Calu3 (cell line): Measurements from ENCODE around the gene KIF26B. TPM values are rescaled to one million over a fixed set of nuclear protein-coding genes. Genes with fewer than 3 reads are reported as not detected.

Experiments
- BruUV-seq: library from RNA; stranded (reverse); fragments of 400-500 nt; replicated peaks from 2 replicates; lab custom pipeline; 2021; lab: Mats Ljungman, UMichigan
- CTCF ChIA-PET: fragments of 300-600 bp; sonication (Branson Sonifier 250); formaldehyde crosslinking; loops from one replicate; lab custom pipeline; 2022; ENCODE audit warnings: antibody characterized with exemption; lab: Charles Lee
- DNase-seq: peaks from one replicate; pipeline ENCODE4 v3.0.0; 2022
- H3K27ac Mint-ChIP-seq: one replicate; pipeline ENCODE4 v1.8.0; 2022; ENCODE audit warnings: mixed read lengths; ENCODE audit not compliant: unreplicated experiment
- H3K27me3 Mint-ChIP-seq: one replicate; pipeline ENCODE4 v1.8.0; 2022; ENCODE audit warnings: mixed read lengths; ENCODE audit not compliant: unreplicated experiment
- H3K36me3 Mint-ChIP-seq: one replicate; pipeline ENCODE4 v1.8.0; 2022; ENCODE audit warnings: mild to moderate bottlenecking, moderate library complexity, mixed read lengths; ENCODE audit not compliant: insufficient read depth, unreplicated experiment
- H3K4me1 Mint-ChIP-seq: one replicate; pipeline ENCODE4 v1.8.0; 2022; ENCODE audit warnings: mild to moderate bottlenecking, low read depth, mixed read lengths; ENCODE audit not compliant: unreplicated experiment
- H3K4me3 Mint-ChIP-seq: one replicate; pipeline ENCODE4 v1.8.0; 2022; ENCODE audit warnings: mild to moderate bottlenecking, low read depth, moderate library complexity, mixed read lengths; ENCODE audit not compliant: unreplicated experiment
- H3K9me3 Mint-ChIP-seq: one replicate; pipeline ENCODE4 v1.8.0; 2022; ENCODE audit warnings: low read depth, mixed read lengths; ENCODE audit not compliant: unreplicated experiment
- CTCF ChIP-seq: fragments of 200-600 bp; IDR thresholded peaks from one replicate; pipeline ENCODE4 v1.8.0; 2022; ENCODE audit warnings: antibody characterized with exemption; ENCODE audit not compliant: unreplicated experiment
- intact Hi-C: fragments of 100-400 bp; cut with micrococcal nuclease; formaldehyde crosslinking; loops from one replicate; pipeline ENCODE4 v1.10.0; 2022; ENCODE audit not compliant: unreplicated experiment
- total RNA-seq: library from RNA; stranded (reverse); gene quantifications from 2 replicates; pipeline ENCODE4 v1.2.3, GENCODE V29; 2022

KIF26B gene
- total RNA-seq, 1 experiment from 2014 or later = 1.1 TPM

DNA sequence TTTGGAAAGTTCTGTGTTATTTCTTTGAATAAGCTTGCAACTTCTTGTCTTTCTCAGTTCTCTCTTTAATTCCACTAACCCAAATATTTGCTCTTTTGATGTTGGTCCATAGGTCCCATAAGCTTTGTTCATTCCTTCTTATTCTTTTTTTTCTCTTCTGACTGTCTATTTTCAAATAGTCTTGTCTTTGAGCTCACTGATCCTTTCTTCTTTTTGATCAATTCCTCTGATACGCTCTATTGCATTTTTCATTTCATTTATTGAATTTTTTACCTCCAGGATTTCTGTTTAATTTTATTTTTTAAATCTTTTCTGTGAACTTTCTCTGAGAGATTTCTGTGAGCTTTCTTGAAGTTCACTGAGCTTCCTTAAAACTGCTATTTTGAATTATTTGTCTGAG lies 486.6 kb downstream of the KIF26B start:
- Mint-ChIP-seq H3K36me3 (no peaks in the 10 kb centered on the region), H3K9me3 (peaks cover 22% of the 10 kb centered on the region), H3K4me3 (no peak overlapping the region), H3K27ac (no peak overlapping the region), H3K27me3 (no peaks in the 10 kb centered on the region), H3K4me1 (no peaks in the 10 kb centered on the region)
- BruUV-seq = no TSS peak
- intact Hi-C loops = no loop called here
- DNase-seq = no peak
- CTCF ChIA-PET = no interaction called here
- TF ChIP-seq CTCF = no peak

GRCh38 chr1:245645406-245645805 lies 490.6 kb downstream of the KIF26B start:
- no peak for DNase-seq
- Mint-ChIP-seq H3K27me3 (no peaks in the 10 kb centered on the region), H3K9me3 (peaks cover 16% of the 10 kb centered on the region), H3K4me3 (no peak overlapping the region), H3K36me3 (no peaks in the 10 kb centered on the region), H3K4me1 (no peaks in the 10 kb centered on the region), H3K27ac (no peak overlapping the region)
- no TSS peak for BruUV-seq
- intact Hi-C loops = no loop called here
- TF ChIP-seq CTCF = no peak
- CTCF ChIA-PET = no interaction called here

GRCh38 chr1:245645894-245646293 lies 491.1 kb downstream of the KIF26B start:
- Mint-ChIP-seq H3K27ac (no peak overlapping the region), H3K36me3 (no peaks in the 10 kb centered on the region), H3K27me3 (no peaks in the 10 kb centered on the region), H3K4me1 (no peaks in the 10 kb centered on the region), H3K4me3 (no peak overlapping the region), H3K9me3 (peaks cover 16% of the 10 kb centered on the region)
- TF ChIP-seq CTCF = no peak
- CTCF ChIA-PET = no interaction called here
- no TSS peak for BruUV-seq
- no peak for DNase-seq
- intact Hi-C loops = no loop called here

- no TSS peak for BruUV-seq
- Mint-ChIP-seq H3K27me3 (no peaks in the 10 kb centered on the region), H3K9me3 (peaks cover 5% of the 10 kb centered on the region), H3K4me1 (no peaks in the 10 kb centered on the region), H3K36me3 (no peaks in the 10 kb centered on the region), H3K27ac (no peak overlapping the region), H3K4me3 (no peak overlapping the region)
- DNase-seq = no peak
- CTCF ChIA-PET = no interaction called here
- intact Hi-C loops = no loop called here
- no peak for TF ChIP-seq CTCF
These were observed 494.2 kb downstream of the KIF26B start for GRCh38 chr1:245648749-245649522.
